Stimulated activated CD4-positive, alpha-beta T cell treated with anti-CD3 and anti-CD28 coated beads, Interleukin-12 subunit alpha, Interleukin-12 subunit beta, amount 100 ng/mL, for 48 hours (primary cell): ENCODE measurements around the gene GATB.

Experiments
- DNase-seq, 3 donors: peaks; one replicate each; pipeline ENCODE4 v3.0.0-alpha.2; 2020; ENCODE audit warnings: low read depth in 2 of 3, low spot score in 1 of 3

GATB gene

DNA sequence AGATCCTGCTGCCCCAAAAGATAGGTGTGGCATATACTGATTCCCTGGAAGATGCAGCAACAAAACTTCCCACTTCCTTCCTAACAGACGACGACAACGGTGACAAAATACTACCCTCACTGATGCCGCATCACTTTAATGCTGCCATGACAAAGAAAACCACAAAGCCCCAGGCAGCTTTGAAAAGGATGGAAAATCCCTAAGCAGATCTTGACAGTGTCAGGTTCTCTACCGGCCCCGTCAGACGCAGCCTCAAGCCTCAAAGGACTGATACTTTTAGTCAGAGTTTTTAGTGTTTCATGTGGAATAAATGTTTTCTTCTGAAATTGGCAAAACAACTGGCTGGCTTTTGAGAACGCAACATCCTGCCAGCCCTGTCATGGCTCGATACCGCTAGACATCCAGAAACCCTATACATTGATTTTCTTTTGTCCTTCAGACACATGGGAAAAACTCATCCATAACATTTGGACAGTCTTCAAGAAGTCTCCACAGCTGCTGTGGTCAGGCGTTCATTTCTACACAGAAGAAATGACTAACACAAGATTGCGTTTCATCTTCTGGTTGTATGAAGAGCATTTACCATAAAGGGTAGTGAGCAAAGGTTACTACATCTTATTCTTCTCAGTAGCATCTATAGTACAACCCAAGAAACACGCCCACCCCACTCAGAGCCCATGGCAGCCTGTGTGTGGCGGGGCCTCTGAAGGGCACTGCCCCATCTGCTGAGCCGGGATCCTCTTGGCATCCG lies 60.1 kb downstream of the GATB start:
- DNase-seq, result peak in 2 of 3 donors; percentile 9 to 26

DNA sequence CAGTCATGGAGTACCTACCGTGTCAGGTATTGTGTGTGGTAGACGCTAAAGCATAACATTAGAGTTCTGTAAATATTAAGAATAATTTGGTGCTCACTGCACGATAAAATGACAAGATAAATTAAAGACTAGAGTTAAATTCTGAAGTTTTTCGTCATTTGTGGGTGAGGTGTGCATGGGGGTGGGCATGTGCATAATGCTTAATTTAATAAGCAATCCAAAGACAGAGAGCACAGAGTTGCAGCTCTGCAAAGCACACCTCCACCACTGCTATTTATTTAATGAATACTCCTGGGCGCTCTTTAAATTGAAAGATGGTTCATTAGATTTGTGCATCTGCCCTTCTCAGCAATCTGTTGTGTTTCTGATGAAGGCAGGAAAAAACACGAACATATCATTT lies 62.6 kb downstream of the GATB start:
- no peak for DNase-seq

DNA sequence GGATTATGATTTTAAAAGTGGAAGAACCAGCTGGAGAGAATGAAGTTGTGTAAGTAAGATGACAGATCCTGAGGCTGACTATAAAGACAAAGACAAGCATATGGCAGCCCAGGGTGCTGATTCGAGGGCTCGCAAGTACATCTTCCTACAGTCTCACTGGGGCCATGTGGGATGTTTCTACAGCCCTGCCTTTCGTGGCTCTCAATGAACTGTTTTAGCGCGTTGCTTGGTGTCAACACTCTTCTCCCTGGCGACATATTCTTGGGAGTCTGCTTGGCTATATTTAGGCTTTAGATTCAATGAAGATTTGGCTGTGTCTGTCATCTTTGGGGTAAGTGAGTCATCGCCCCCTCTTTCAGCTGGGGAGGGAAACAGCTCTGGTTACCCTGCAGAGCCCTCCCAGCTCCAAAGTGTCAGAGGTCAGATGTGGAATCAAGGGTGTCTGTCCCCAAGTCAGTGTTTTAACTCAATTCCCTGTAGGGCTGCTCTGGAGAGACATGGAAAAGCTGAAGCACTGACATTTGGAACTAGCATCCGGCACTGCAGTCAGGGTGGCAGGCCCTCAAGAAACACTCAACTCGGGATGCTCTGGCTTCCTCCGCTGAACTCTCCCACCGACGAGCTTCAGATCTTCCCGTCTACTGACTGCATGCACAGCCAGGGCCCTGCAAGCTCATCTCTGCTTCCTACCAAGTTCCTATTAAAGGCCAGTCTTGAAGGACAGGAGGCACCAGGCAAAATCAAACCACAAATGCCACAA lies 65.7 kb downstream of the GATB start:
- no peak for DNase-seq

DNA sequence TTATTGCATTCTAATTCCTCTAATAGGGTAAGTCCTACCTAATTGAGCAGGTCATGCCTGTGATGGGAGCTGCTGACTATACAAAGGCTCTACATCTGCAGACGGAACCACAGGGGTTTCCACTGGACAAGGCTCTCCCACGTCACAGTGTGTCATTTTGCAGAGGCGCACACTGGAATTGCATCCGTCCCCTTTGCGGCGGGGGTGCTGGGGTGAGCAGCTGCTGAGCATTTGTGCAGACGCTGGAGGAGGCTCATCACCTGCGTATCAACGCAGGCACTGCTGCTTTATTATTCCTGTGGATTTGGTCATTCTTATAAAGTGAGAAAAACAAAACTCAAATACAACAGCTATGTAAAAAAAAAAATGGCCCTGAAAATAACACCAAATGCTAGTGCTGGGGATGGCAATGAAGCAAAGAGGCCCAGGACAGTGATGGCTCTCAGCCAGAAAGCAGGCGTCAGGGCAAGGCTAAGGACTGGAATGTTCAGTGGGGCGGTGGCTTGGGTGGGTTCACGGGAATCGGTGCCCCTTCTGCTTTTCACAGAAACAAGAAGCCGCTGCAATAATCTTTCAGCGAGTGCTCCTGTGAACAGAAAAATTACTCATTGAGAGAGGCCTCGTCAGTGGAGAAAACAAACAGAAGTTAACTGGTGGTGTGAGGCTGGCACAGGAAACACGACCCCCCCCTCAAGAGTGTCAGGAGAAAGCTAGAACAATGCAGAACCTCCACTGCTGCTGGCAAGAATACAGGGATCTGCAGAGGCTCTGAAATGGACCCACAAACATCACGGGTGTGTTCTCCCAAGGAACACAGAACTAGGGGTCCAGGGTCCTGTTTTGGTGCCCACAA lies 67.8 kb downstream of the GATB start:
- DNase-seq, result no peak

DNA sequence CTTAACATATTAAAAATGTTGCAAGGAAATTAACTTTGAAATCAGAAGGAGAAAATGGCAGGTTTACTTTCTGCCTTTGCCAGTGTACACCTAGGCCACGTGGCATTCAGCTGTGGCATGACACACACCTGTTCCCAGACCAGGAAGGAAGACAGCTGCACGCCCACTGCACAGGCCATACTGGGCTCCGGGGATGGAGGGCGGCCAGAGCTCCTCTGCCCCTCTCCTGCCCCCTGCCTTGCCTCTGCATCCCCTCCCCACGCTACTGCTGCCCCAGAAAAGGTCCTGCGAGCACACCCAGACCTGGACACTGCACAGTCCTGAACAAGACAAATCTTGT lies 68.4 kb downstream of the GATB start:
- DNase-seq, result no peak

DNA sequence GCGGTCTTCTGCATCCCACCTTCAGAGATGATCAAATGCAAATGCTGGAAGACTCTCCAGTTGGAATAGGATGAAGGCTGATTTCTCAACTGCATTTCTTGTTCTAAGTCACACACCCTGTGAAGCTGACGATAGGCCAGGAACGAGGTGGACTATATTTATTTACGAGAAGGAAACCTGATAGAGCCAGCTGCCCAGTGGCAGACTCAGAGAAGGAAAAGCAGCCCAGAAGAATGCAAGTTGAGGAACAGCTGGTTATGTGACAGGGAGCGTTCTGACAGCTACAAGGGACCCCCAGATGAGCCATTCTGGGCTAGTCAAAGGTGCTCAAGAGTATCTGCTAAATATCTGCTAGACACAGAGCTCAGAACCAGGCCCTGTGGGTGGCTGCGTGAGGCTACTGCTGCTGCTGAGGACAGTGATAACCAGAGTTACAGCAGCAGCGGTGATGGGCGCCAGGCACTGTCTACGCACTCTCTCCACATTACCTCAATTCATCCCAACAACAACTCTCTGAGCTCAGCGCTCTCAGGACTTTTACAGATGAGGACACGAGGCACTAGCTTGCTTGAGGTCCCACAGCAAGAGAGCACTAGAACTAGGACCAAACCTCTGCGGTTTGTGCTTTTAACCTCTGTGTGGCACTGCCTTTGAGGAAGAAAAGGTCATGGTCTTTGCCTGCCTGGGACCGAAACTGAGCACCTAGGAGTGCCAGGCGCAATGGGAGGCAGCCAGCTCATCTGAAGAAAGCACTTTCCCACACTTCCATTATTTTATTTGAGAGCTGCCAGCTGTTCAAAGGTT lies 69.0 kb downstream of the GATB start:
- DNase-seq, result no peak

DNA sequence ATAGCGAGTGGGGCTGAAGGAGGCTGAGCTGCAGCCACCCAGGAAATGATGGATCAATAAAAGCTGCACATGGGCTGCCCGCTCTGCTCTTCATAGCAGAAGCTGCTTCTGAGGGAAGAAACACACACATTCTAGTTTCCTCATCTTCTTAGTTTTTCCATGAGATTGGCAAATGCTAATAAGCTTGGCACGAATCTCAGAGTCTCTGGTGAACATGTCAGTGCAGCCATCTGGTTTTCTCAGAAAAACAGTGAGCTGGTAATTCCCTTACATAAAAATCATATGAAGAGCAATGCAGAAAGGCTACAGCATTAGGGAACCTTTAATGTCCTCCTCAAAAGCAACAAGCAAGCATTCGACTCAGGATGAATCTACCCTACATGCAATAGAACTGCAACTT lies 69.9 kb downstream of the GATB start:
- no peak for DNase-seq

DNA sequence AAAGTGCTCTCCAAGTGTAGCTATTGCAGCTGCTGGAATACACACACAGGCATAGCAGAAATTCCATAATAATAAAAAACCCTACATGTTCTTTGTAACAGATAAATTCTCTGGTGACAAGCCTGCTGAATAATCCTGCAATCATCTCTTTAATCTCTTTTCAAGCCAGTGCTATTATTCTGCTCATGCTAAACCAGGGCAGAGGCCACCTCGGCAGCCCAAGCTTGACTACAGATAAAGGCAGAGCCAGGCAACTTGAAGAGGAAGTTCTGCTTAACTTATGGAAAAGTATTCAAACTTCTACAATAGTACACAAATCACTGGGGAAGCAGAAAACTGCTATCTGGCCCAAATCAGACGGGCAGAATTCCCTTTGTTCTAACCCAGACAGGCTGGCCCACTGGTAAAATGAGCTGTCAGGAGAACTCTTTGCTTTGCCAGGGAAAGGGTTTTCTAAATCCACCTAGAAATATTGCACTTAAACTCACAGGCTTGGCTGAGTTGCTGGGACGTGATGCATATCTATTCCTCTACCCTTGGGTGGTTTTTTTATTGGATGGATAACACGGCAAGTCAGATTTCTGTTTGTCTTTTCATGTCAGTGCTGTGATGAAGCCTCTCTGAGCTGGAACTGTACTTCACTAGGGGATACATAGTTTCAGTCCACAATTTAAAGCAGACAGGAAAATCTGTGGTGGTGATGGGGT lies 70.5 kb downstream of the GATB start:
- no peak for DNase-seq

DNA sequence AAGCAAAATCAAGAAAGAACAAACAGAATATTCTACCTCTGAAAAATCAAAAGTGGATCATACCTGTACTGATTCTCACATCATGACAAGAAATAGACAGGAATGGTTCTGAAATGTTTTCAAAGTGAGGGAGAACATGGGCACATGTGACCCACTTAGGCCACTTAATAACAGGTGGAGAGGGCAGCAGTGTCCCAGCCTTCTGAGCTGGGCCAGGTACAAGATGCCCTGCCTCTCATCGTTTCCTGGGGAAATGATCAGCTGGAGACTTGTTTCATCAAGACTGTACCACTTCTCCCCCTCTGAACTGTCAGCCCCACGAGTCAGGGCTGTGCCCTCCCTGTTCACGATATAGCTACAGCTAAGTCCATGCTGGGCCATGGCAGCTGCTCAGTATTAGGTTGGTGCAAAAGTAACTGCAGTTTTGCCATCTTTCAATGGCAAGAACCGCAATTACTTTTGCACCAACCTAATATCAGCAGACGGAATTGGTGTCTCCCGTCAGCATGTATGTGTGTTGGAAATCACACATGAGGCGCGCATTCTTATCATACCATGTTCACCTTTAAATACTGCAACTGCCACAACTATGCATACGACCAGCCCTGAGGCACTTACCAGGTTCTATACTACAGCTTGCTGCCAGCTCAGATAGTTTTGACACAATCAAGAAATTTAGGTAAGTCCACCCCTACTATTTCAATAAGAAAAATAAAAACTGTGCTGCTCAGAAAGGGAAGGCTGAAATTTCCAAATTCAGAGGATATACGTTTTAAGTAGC lies 71.4 kb downstream of the GATB start:
- DNase-seq, result no peak

DNA sequence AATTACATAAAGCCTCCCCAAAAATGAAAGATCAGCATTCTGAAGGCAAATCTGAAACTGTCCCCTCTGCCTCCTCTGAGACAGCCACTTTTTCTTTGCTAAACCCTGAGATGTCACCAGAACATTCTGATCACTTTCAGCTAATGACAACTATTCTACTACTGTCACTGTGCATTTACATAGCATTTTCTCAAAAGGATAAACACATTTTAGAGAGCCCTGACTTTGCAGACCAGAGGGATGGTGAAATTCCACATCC lies 72.1 kb downstream of the GATB start:
- DNase-seq, result no peak

DNA sequence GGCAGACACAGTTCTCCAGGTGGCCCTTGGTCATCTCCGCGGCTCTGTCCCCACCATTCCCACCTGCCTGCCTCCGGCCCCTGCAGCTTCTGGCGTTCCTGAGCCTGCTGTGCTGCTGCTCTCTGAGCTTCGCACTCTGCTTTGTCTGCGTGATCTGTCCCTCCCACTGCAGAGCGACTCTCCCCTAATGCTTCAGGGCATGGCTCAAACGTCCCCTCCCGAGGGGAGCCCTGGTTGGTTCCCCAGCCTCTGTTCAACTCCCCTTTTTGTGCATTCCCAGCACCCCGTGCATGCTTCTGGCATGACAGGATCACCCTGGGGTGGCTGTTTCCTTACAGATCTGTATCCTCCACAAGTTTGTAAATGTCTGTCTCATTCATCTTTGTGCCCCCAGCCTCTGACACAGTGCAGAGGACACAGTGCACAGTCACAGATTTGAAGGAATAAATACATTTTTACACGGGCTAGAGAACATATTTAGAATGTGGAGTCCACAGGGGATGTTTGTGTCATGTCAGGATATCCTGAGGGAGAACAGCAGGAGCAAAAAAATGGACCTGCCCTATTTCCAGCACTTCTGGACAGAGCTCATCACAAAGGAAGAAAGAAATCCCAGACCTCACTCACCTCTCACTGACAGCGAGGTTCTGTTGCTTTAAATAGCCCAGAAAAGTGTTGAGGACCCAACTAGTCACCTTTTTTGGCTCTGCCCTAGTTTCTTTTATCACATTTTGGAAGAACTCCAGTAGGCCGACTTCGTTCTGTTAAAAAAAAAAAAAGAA lies 72.6 kb downstream of the GATB start:
- no peak for DNase-seq

DNA sequence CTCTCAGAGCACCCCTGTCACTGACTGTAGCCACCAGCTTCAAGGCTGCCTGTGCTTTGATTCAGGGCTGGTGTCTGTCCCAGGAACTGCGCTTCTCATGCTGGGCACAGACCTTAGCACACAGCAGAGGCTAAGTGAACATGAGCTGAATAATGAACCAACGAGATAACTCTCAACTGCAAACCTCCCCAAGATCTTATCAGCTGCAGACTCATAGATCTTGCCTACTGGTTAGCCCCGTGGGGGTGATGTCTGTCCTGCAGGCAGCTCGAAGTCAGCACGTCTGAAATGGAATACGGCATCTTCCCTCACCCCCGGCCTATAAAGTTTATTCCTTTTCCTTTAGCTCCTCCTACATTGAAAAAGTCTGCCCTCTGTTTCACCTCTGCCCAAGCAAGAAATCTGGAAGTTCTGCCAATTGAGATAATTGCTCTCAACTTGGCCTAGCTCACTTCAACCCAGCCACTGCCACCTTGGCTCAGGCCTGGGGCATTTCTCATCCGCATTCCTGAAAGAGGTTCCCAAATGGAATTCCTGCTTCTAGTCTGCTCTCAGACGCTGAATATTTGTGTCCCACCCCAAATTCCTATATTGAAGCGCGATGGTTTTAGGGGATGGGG lies 73.7 kb downstream of the GATB start:
- no peak for DNase-seq

DNA sequence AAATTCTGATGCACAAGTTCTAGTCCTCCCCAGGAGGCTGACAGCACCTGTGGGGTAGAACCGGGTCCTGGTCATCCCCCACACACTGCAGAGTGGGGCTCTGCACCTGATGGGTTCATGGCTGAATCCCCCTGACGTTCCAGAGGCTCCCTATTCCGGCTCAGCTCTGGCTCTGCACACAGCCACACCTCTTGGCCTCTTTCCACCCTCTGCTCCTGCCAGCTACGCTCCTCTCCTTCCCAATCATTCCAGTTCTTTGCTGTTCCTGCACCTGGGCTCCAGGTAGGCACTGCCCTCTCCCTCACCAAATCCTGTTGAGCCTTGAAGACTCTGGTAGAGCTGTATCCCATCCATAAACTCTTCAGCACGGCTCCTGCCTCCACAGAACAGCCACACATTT lies 75.5 kb downstream of the GATB start:
- DNase-seq, result no peak

DNA sequence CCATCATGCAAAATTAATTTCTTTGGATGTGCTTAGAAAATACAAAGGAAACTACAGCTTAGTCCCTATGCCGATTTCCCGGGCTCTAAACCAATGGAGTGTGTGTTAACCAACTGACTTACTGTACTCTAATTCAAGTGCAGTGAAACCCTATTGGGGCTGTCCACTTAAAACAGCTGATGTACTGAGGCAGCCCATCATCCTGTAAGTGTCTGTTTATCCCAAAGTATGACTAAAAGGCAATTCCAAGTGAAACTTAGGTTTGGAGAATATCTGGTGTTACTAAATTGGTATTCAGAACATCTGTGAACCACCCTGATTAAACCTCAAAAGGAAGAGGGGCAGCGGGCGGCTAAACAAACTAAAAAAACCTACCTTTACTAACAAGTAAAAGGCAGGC lies 79.7 kb downstream of the GATB start:
- no peak for DNase-seq

DNA sequence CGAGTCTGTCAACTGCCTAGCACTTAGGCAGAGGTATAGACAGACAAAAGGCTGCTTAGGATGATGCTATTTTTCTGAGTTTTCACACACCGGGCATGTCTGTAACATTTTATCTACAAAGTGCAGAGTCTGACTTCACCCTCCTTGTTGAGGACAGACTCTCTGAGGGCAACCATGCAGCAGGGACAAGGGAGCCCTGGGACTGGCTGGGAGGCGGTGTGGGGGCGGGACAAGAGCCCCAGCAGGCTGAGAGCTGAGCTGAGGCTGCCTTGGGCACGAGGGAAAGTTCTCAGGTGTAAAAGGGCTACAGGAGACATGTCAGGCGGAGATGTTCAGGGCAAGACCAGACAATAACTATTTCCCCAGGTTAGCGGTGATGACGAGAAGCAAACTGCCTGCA lies 81.6 kb downstream of the GATB start:
- no peak for DNase-seq

DNA sequence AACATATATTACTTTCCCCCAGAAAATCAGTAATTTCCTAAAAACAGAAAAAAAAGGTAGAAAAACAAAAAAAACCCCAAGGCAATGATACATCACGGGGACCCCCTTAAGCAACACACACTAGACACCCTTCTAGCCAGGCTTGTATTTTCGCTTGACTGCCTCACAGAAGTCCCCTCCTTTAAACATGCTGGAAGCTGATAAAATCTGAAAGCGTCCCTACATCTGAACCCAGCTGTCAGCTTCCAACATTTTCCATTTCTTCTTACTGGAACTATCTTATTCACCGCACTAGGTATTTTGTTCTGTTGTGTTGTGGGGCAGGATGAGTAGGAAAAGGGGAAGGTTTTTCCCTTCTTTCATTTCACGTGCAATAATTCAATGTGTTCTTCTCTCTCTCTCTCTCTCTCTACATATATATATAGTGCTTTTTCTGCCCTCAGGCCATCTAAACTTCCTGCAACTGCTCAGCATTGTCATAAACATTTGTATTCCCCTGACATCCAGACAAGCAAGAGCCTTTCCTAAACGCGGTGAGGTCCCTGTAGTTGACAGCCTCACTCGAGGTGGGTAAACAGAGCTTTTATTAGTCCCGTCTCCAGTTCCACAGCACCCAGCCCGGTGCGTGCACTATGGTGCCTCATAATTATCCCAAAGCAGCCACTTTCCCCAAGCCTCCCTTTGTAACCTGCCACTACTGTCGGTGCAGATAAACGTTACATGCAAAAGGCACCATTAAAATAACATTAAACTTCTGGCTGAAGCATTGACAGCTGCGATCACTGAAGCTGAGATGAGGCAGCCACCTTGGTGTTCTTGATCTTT lies 82.5 kb downstream of the GATB start:
- no peak for DNase-seq

DNA sequence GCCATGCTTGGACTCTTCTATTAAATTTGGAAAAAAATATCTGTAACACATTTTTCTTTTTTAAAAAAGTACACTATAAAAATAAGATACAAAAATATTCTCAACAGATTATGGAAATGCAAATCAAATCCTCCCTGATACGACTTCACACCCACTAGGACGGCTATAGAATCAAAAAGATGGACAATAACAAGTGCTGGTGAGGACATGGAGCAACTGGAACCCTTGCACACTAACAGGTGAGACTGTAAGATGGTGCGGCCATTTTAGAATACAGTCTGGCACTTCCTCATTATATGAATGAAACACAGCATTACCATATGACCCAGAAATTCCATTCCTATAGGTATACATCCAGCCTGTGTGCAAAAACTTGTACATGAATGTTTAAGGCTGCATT lies 83.6 kb downstream of the GATB start:
- DNase-seq, result no peak

DNA sequence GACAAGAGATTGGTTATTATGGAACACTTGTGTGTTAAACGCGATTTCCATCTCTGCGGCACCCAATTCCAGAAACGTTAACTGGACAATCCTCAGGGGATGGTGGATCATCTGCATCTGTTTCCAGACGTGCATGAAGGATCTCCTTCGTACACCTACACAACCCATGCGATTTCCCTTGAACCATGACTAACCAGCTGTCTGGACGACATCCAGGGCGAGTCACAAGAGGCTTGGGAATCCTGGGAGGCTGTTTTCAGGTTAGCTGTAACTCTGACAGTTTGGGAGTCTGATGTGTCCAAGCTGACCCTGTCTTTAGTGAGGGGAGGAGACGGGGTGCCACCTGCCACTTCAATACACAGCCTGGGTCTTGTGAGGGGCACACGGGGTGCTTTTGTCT lies 84.5 kb downstream of the GATB start:
- no peak for DNase-seq
